Limb (tissue), 2 donors: ENCODE results near the gene PGF.
A peak's percentile ranks its signal among the peaks of the same experiment; 100 is the strongest.
"Not testable (repeated sequence)": the region's sequence is repeated elsewhere in the genome, so short reads cannot be mapped to it uniquely, and the experiment has no call there.

Experiments
- DNase-seq, 2 donors: peaks; one replicate each; pipeline ENCODE4 v3.0.0-alpha.2; 2016; ENCODE audit errors: extremely low spot score in 2 of 2

The PGF gene

DNA sequence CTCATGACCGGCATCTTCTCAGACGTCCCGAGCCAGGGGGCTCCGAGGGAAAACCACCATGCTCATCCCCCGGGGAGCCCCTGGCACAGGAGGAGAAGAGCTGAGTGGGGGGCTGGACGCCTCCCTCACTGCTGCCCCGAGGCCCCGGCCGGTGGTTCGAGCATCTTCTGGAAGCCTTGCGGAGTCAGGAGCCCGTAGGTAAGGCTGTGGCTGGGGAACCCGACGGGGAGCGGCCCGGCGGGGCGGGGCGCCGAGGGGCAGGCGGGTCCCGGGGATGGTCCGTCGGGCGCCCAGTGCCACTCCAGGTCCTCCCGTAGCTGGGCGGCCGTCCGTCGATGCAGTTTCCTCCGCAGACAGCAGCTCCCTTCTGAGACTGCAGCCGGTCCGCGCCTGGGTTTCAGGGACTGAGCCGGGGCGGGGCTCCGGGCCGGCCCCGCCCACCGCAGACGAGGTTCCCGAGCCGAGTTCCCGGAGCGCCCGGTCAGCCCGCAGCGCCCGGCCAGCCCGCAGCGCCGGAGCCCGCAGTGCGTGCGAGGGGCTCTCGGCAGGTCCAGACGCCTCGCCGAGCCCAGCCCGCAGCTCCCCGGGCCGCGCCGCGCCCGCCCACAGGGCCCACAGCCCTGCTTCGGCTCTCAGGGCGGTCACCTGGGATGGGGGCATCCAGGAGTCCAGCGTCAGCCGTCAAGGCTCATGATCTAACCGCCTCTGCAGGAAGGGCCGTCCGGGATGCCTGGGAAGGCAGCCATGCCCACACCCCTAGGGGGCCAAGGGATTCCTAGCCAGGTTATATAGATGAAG, at the start of gene PGF:
PGF (minus strand) TSS at position 369 of the 798 bp plus-strand sequence; CDS start at position 14, 355 bp downstream.
- peak in 1 of 2 donors; percentile 75 for DNase-seq

- no peak for DNase-seq
Observed at GRCh38 chr14:75003250-75004027, 48.0 kb upstream of the PGF start.

DNA sequence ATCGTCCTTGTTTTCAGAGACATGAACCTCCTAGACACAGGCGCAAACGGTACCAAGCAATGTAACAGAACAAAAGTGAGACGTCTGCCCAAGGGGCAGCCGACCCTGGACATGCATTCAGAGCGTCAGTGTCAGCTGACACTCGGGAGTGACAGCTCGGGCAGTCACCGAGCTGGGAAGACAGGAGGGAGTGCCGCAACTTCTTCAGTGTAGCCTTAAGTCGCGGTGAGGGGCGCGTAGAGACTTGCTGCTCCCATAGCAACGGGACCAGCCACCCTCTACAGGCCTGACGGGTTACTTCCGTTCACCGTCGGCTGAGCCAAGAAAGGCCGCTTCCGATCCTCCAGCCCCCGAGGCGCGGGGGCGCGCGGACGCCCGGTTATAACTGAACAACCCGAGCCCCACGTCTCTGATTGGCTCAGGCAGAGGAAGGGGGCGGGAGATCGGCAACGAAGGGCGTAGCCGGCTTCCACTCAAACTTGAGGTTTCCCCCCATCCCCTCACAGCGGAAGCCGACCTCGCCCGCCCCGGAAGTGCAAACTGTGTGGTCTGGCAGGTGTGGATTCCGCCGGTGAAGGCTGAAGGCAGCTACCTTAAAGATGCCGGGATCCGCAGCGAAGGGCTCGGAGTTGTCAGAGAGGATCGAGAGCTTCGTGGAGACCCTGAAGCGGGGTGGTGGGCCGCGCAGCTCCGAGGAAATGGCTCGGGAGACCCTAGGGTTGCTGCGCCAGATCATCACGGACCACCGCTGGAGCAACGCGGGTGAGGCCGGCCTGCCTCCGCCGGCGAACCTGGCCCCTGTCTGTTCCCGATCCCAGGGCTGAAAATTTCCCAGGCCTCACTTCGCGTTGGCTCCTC, 47.2 kb upstream of the PGF start, which contains the start of gene EIF2B2:
EIF2B2 (plus strand) TSS at position 530 of the 858 bp plus-strand sequence; CDS start at position 600, 70 bp downstream.
- DNase-seq = peak; percentile 97 to 98

- DNase-seq = no peak
Observed at GRCh38 chr14:75001899-75002298, 46.5 kb upstream of the PGF start.

- DNase-seq = no peak
Observed at GRCh38 chr14:75001261-75001660, 45.9 kb upstream of the PGF start.

DNA sequence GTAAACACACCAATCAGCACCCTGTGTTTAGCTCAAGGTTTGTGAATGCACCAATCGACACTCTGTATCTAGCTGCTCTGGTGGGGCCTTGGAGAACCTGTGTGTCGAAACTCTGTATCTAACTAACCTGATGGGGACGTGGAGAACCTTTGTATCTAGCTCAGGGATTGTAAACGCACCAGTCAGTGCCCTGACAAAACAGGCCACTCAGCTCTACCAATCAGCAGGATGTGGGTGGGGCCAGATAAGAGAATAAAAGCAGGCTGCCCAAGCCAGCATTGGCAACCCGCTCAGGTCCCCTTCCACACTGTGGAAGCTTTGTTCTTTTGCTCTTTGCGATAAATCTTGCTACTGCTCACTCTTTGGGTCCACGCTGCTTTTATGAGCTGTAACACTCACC, 40.4 kb upstream of the PGF start:
- not testable (repeated sequence) for DNase-seq

- DNase-seq = not testable (repeated sequence)
Observed at GRCh38 chr14:74994182-74994581, 38.8 kb upstream of the PGF start.

DNA sequence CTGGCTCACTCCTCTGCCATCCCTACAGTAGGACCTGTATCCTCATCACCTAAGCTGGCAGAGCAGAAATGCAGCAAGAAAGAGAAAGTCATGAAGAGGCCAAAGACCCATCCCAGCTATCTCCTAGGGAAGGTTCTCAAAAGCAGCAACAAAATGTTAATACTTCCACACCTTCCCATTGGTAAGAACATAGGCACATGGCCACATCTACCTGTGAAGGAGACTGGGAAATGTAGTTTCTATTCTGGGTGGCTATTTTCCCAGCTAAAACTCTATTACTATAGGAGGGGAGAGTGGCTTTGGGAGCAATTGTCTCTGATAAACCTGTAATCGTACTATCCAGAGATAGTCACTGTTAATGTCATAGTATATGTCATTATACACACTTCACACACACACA, 33.6 kb upstream of the PGF start:
- no peak for DNase-seq

DNA sequence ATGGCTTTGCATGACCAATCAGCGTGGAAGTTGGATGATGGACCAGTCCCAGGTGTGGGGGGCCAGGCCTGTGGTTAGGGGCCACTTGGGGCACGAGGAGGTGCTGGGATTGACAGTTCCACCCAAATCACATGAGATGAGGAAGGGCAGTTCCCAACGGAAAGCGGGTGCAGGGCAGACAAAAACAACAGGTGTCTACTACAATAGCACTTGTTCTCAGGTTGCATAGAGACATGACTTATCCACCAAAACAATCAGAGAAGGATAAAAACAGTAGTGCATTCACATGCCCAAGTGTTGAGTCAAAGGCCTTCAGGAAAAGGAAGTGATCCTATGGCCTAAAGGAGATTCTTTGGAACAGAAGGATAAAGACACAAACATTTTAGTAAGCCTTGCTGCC, 32.7 kb upstream of the PGF start:
- DNase-seq = no peak

DNA sequence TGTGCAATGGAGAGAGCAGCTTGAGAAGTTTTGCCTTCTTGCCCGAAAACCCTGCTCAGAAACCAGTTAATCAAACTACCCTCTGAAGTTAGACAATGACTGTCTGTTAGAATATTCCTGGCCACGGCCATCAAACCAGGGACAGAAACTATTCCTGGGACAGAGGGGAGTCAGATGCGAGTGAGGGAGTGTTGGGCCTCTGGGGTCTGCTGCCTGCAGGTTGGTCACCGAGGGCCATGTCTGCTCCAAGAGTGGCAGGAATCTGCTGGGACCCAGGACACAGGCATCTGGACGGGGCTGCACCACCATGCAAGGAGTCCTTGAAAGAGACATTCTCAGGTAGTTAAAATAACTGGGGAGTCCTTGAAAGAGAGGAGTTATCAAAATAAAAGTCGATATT, 30.4 kb upstream of the PGF start:
- DNase-seq = no peak

GRCh38 chr14:74985028-74985310, 29.6 kb upstream of the PGF start:
- DNase-seq = no peak

DNA sequence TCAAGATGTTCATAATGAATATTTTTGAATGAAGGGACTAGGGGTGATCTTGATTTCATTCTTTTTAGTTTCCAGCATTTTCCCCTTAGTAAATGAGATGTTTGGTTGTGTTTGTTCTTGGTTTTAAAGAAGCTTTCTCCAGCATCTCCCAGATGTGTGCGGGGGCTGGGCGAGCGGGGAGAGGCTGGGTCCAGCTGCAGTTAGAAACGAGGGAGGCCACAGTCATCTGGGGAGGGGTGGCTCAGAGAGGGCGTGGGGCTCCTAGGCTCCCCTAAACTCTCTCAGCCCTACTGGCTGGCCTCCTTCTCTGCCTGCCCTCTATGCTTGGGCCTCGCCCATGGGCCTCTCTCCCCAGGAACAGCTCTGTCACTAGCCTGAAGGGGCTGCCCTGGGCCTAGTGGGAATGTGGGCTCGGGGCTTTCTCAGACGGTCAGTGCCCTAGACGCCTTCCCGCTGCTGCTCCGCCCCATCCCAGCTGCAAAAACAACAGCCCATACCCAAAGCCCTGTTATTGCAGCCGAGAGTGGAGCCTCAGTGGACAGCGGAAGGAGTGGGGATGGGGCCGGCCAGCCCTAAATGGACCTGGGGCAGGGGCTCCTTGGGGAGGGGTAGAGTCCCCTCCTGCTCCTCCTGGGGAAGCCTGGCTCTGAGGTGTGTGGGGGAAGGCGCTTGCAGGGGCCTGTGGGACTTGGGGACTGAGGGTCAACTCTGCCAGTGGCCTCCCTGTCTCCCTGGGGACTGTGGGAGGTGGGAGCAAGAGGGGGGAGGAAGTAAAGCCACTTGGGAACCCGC, 29.0 kb upstream of the PGF start:
- no peak for DNase-seq

DNA sequence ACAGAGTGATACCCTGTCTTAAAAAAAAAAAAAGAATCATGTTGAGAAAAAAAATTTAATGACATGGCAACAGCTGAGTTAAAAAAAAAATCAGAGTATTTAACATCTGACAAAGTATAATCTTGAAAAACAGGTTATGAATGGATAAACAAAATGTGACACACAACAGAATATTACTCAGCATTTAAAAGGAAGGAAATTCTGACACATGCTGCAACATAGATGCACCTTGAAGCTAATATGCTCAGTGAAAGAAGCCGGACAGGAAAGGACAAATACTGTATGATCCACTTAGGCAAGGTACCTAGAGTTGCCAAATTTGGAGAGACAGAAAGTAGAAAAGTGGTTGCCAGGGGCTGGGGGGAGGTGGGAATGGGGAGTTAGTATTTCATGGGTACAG, 27.9 kb upstream of the PGF start:
- DNase-seq = no peak

DNA sequence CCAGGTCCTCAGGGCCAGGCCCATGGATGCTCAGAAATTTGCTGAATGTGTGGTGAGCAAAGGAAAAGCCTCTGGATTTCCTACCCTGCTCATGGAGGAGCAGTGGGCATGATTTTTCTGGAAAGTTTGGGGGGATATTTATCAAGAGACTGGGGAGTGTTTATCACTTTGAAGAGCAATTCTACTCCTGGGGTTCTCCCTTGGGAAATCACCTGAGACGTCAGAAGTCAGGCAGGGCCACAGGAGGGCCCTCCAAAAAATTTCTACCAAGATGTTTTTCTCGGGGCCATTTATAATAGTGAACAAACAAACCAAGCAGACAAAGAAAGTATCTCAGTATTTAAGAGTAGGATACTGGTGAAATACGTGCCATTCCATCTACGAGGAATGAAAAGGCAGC, 27.3 kb upstream of the PGF start:
- DNase-seq = no peak

DNA sequence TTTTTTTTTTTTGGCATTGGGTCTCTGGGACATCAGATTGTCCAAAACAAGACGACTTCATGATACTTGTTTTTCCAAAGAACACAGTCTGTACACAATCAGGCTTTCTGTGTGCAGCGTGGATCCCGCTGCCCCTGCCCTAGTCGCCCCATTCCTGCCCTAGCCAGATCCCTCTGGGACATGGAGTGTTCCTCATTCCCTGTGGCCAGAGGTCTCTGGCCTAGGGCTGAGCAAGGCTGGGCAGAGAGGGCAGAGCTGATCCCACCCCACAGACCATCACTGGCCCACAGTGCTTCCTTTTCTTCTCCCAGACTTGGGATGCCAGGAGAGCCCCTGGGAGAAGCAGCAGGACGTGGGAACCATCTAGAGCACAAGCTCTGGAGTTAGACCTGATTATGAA, 26.4 kb upstream of the PGF start:
- DNase-seq = no peak

DNA sequence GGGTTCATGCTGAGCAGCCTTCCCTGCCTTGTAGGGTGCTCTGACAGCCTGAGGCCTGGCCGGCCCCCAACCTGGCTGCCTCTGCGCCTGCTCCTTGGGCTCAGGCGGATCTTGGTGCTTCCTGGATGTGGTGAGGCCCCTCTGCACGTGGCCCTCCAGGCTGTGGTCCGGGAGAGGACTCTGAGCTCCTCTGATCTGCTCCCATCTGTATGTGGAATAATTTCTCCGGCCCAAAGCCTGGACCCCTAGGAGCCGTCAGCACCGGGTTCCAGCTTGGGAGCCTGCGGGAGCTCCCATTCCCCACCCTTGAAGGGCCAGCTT, 26.0 kb upstream of the PGF start:
- no peak for DNase-seq

DNA sequence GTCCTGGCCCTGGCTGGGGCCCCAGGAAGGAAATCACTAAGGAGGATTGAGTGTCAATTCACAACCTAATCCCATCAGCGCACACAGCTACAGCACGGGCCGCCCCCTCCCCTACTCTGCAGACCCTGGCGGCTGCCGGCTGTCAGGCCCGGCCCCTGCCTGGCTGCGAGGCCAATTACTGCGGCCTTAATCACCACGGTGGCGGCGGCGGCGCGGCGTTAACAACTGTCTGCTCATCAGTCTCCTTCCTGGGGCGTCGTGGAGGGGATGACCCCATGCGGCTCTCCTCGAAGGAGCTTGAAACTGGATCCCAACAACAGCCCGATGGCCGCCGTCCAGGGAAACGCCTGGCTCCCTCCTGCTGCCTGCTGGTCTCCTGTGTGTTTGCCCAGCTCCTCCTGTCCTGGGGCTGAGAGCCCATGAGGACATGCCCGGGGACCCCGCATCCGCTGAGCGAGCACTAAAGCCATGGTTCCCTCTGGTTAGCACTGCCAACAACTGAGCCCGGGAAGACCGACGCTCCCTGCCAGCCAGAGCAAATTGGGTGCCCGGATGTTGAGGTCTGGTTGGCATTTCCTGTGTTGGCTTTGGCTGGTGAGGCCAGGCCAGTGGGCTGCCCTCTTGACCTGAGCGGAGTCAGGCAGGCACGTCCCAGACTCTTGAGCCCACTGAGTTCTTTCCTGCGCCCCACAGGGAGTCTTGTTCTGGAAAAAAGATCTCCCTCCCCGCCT, 25.5 kb upstream of the PGF start:
- DNase-seq = peak in 1 of 2 donors; percentile 73

DNA sequence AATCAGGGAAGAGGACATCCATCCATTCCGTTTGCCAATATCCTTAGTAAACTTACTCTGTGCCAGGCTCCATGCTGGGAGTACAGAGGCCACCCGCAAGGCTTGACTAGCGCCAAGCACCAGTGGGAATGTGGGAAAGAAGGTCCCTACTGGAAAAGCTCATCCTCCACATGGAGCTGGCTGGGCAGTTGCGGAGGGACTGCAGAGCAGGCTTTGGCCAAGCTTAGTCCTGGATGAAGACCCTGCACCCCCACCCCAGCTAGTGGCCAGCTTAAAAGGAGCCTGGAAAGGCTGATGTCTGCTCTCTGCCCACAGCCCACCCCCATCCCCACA, 25.0 kb upstream of the PGF start:
- no peak for DNase-seq

- peak; percentile 76 to 79 for DNase-seq
Observed at GRCh38 chr14:74979442-74980397, 24.3 kb upstream of the PGF start.

DNA sequence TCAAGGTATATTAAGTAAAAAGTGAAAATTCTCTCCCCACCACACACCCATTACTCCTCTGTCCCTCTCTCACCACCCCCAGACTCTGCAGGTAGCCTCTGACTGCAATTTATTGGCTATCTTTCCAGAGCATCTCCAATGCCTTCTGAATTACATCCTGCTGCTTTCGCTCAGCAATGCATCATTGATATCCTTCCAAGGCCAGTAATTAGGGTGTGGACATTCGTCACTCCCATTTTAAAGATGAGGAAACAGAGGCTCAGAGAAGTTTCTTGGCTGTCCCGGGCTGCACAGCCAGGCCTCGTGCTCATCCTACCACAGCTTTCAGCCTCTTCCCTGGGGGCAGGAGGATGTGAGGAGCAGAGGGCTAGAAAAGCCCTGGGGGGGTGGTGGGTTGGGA, 23.6 kb upstream of the PGF start:
- no peak for DNase-seq
